Activated CD4-positive, alpha-beta T cell treated with anti-CD3 and anti-CD28 coated beads, Interleukin-2, amount 50 U/mL, for 4 hours (primary cell): ENCODE measurements around the gene RHOF.
"Not testable (repeated sequence)": the region's sequence is repeated elsewhere in the genome, so short reads cannot be mapped to it uniquely, and the experiment has no call there.

ENCODE experiments used
- DNase-seq, 2 experiments: peaks; one replicate each; pipeline ENCODE4 v3.0.0-alpha.2; 2020

Gene RHOF

GRCh38 chr12:121790785-121791184, 2.7 kb downstream of the RHOF start:
- DNase-seq = not testable (repeated sequence)

- peak; percentile 94 for DNase-seq
Measured at GRCh38 chr12:121789800-121790728, 3.4 kb downstream of the RHOF start.

- no peak for DNase-seq
Measured at GRCh38 chr12:121789233-121789781, 4.2 kb downstream of the RHOF start.

GRCh38 chr12:121788176-121788818, 5.2 kb downstream of the RHOF start:
- no peak for DNase-seq

- no peak for DNase-seq
Measured at GRCh38 chr12:121787063-121788025, 6.1 kb downstream of the RHOF start.

GRCh38 chr12:121786440-121786825, 7.1 kb downstream of the RHOF start:
- peak in 1 of 2 experiments; percentile 36 for DNase-seq

- DNase-seq = no peak
Measured at GRCh38 chr12:121784460-121784859, 9.0 kb downstream of the RHOF start.

GRCh38 chr12:121783766-121784165, 9.7 kb downstream of the RHOF start:
- no peak for DNase-seq

- DNase-seq = peak; percentile 54 to 58
Measured at GRCh38 chr12:121781998-121782979, 11.2 kb downstream of the RHOF start.

- DNase-seq = no peak
Measured at GRCh38 chr12:121781484-121781997, 11.9 kb downstream of the RHOF start.

GRCh38 chr12:121780429-121780828, 13.1 kb downstream of the RHOF start:
- no peak for DNase-seq

GRCh38 chr12:121779422-121779895, 14.0 kb downstream of the RHOF start:
- DNase-seq = no peak

GRCh38 chr12:121778567-121779421, 14.7 kb downstream of the RHOF start:
- no peak for DNase-seq

- peak; percentile 90 to 94 for DNase-seq
Measured at GRCh38 chr12:121776190-121777098, 17.0 kb downstream of the RHOF start.

- no peak for DNase-seq
Measured at GRCh38 chr12:121775501-121775900, 18.0 kb downstream of the RHOF start.

GRCh38 chr12:121774968-121775474, 18.5 kb downstream of the RHOF start:
- no peak for DNase-seq

GRCh38 chr12:121773011-121773777, 20.3 kb downstream of the RHOF start:
- peak; percentile 73 for DNase-seq
